GM21717 (cell line): ENCODE measurements around the gene PARS2.

Source experiments
- ATAC-seq: cut with Tn5 transposase; IDR thresholded peaks from one replicate; pipeline ENCODE4 v1.9.1; 2021; ENCODE audit warnings: mild to moderate bottlenecking, moderate library complexity; ENCODE audit not compliant: unreplicated experiment

PARS2 gene

DNA sequence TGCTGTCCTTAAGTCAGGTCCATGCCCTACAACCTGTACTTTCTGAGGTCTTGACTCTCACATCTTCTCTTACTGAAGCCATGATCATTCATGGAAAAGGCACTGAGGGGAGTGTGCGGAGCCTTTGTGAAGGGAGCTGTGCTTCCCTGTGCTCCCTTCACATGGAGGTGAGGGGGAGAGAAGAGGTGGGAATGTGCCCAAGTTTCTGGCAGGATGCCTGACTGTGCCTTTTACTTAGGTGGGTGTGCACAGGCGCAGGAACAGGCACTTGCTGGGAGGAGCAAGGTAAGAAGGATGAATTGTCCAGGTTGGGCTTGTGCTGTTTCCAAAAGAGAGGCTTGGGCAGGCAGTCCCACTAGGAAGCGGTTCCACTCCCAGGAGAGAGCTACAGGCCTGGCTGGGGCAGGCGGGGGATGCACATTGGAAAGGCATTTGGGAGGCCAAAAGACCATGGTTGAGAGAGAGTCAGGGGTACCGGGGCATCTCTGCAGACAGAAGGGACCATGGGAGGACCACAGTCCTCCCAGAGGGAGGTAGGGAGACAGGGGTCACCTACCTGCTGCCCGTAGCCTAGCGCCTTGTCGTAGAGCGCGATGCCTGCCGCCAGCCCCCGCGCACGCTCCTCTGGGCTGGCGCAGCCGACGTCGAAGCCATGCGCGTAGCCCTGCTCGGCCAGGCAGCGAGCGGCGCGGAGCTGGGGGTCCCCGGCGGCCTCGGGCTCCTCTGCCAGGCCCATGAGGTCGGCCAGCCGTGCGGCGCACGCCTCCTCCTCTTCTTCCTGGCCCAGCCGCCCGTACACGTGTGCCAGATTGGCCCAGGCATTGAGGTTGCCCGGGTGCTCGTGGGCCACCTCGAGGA, 35.9 kb upstream of the PARS2 start:
- no peak for ATAC-seq

DNA sequence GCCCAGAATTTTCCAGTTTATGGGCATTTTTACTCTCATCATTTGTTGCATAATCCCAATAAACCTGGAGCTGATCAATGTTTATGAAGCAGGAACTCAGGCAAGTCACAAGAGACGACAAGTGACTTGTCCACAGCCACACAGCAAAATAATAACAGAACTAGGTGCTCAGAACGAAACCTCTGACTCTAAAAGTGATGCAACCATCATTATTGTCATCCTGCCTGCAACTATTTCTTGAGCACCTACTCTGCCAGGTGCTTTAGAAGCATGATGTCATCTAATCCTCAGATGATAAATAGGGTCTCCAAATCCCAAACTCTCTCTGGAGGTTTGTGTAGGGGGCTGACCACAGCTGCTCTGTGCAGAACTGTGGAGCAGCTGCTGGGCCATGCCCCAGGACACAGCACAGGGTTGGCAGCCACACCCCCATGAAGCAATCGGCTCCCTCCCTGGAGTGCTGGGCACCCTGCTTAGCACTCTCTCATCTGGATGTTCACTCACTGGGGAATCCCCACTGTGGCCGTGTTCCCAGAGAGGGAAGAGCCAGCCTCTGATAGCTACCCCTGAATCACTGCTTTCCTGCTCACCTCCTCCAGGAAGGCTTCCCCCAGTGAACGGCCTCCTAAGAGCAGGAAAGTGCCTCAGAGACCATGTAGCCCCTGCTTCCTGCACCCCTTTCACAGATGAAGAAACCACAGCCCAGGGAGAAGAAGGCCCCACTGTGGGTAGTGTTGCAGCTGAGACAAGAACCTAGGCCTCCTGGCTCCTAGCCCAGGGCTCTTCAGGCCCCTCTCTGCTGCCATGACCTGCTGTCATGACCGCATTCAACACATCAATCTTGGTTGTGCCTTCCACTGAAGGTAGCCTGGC, 34.7 kb upstream of the PARS2 start:
- ATAC-seq = peak; percentile 63

DNA sequence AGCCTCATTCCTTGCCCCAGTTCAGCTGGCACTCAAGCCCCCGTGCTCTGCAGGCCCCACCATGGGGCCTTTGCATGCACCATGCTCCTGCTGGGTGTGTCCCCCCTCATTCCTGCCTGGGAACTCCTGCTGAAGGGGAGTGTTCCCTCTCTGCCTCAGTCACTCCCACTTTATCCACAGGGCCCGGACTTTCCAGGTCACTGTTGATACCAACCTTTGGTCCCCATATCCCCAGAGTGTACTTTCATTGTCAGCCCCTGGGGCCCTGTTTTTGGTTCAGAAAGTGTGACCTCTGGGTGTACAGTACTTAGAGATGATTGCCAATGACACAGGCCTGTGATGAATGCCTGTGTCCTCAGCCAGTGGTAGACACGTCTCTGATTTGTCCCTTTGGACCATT, 33.9 kb upstream of the PARS2 start:
- no peak for ATAC-seq

DNA sequence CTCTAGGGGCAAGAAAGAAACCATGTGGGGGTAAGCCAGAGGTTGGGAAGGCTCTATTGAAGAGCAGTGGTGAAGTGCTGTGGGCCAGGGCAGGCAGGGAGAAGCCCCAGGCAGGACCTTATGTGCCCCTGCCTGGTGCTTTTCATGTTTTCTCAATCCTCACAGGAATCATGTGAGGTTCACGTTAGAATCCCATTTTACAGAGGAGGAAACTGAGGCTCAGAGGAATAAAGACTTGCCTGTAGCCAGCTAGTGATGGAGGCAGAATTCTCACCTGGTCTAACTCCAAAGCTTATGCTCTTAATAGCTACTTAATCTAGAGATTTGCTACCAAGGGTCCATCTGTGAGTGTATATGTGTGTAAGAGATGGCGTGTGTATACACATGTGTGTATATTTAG, 32.6 kb upstream of the PARS2 start:
- ATAC-seq = no peak

DNA sequence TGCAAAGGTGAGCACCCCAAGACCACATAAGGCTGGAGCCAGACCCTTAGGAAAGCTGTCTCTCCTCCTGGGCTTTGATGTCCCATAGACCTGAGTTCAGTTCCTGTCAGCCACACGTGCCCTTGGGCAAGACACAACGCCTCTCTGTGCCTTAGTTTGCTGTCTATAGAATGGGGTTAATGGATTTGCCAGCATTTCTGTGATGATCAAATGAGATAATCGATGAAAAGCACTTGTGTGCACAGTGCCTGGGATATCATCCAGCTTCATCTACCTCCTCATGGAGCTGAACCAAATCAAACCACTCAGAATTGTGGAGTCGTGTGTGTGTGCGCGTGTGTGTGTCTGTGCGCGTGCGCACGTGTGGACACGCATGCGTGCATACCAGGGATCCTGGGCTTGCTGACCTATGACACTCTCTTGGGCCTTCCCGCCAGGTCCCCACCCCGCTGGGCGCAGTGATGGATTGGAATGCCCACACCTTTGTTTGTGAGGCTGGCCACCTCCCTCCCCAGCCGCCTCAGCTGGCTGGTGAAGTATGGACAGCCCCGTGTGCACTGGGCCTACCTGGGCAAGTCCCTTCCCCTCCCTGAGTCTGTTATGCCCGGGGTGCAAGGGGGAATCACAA, 31.6 kb upstream of the PARS2 start:
- no peak for ATAC-seq

DNA sequence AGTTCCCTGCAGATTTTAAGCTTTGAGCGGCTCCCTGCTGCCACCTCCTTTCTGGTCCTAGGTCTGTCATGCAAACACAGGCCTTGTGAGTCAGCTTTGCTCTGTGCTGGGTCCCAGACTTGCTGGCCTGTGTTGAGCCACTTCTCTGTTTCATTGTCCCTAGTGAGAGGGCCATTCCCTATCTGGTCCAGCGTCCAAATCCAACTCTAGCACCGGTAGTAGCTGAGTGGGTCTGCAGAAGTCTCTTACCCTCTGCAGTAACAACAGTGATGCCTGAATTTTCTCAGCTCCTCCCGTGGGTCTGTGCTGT, 31.0 kb upstream of the PARS2 start:
- no peak for ATAC-seq

DNA sequence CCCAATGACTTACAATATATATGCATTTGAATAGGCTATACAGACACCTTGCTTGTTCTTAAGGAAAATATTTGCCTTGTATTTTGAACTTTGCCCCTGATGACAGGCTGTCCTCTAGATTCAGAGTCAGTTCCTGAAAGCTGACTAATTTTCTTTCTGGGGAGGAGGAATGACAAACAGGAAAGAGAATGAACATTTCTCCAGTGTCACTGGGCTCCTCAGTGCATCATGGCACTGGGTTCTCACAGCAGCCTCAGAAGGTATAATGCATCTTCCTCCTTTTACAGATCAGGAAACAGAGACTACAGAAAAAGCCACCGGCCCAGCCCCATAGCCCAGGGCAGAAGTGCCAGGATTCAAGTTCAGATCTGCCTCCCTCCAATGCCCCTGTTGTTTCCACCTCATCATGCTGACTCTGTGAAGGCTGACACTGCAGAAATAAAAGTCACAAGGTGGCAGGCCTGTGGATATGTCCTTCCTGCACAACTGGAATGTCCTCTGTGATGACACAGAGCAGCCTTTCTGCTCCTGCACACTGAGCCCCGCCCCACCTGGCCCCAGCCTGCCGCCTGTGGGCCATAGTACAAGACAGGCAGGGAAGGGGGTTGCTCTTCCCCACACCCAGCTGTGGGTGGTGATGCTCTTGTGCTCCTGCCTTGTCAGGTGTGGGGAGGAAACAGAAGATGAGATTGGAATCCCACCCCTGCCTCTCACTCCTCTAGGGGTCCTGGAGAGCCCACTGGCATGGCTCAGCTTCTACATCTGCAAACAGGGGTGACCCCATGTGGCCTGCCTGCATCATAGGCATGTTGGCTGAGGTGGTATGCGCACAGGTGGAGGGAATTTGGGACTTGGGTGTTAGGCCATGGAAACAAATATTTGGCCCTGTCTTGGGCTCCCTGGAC, 30.4 kb upstream of the PARS2 start:
- ATAC-seq = no peak

DNA sequence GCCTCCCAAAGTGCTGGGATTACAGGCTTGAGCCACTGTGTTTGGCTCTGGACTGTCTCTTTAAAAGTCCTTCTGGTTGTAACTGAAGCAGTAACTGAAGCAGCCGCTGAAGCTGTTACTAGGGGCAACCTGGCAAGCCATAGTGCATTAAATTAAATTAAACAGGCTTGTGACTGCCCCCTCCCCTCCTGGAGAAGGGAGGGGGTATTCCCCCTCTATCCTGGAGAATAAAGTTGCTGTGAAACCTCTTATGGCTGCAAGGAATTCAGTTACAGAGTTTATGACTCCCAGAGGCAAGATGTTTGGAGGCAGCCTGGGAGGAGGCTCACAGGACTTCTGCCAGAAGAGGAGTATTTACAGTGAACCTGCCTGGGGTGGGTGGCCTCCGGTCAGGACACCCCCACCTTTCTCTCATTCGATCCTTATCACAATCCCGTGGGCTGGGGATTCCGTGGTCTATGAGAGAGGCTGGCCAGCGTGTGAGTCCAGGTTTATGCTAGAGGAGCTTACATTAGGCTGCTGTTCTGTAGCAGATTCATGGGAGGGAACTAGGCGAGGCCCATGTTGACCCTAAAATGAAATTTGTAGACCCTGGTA, 28.5 kb upstream of the PARS2 start:
- ATAC-seq = no peak

DNA sequence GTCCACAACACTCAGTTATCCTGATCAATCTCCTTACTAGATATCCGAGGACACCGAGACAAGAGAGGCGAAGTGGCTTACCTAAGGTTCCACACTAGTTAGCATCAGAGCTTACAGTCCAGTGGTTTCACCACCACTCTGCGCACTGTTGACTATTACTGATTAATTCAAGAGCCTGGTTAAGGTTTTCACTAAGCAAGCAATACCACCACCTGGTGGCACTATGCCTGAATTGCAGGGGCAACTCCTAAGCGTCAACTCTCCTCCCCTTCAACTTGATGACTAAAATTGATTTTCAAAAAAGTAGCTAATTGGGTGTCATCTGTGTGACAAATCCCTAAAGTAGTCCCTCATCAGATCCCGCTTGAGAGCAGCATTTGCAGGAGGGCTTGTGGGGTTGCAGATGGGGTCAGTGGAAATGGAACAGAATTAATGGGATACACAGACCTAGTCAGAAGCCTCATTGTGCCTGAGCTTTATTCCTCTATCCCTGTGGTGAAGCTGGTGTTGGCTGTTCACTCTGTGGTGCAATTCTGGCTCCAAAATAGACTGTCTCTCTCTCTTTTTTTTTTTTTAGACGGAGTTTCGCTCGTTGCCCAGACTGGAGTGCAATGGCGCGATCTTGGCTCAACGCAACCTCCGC, 27.7 kb upstream of the PARS2 start:
- ATAC-seq = no peak

DNA sequence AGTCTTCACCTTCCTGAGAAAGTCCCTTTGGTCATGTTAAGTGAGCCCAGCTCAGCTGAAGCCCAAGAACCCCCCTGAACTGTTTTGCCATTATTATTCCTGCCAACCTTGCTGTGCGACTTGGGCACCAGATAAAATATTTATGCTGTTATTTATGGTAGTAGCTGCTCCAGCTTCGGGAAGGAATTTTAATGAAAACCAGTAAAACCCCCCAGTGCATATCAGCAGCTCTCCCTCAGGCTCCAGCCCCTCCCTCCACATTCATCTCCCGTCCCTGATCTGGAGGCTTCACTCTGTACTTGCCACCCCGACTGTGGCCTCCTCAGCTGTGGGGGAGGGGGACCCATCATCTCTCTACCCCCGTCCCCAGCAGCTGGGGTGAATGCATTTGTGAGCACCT, 24.1 kb upstream of the PARS2 start:
- no peak for ATAC-seq

DNA sequence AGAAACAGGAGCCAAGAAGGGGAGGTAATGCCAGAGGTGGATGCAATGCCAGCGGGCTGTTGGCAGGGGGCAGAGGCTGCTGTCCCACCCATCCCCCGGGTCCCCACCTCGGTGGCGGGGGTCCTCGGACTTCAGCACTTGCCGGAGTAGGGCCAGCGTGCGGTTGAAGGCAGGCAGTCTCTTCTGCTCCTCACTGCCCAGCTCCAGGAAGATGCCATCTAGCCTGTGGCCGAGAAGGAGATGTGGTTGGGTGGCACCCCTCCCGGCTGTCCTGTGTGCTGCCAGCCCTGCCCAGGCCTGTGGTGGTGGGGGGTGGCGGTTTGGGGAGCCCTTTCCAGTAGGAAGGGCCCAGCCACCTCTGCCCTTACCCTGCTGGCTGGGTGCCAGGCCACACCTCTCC, 23.3 kb upstream of the PARS2 start:
- ATAC-seq = no peak

DNA sequence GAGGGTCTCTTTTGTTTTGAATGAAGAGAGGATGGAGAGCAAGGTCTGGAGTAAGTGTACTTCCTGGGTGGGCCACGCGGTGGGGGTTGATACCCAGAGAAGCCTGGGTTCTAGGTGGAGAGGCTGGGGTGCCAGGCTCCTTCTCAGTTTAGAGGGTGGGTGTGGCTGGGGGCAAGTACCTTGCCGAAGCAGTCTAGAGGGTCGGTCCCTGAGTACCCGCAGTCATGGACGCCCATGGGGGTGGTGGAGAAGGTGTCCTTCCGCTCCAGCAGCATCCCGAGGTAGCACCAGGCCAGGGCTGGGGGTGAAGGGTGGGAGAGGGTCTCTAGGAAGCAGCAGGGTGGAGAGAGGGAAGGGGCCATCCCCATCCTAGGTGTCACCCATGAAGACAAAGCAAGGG, 22.5 kb upstream of the PARS2 start:
- ATAC-seq = no peak

DNA sequence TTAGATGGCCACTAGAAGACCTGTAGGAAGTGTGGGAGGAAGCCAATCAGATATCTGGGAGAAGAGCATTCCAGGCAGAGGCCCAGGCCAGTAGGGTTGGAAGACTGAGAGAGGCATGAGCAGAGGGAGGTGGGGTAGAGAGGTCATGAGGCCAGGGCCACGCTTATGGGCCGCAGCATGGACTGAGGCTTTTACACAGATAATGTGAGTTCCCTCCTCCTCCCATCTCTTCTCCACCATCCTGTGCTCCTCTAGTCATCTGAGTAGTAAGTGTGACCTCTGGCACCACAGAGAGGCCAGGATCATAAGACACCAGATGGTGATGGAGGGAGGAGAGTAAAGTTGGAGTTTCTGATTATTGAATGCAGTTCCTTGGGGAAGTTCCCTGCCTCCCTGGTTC, 19.7 kb upstream of the PARS2 start:
- no peak for ATAC-seq

DNA sequence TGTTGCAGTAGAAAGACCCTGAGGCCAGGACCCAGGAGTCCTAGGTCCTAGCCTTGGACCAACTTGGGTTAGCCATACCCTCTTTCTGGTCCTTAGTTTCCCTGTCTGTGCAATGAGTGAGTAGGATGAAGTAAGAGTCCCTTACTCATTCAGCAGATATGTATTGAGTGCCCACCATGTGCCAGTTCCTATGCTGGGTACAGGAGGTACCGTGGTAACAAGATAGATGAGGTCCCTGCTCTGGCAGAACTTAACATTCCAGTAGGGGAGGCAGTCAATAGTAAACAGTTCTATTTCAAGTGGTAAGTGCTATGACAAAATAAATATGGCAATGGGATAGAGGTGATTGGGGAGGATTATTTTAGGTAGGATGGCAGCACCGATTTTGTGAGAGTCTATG, 18.3 kb upstream of the PARS2 start:
- ATAC-seq = no peak

DNA sequence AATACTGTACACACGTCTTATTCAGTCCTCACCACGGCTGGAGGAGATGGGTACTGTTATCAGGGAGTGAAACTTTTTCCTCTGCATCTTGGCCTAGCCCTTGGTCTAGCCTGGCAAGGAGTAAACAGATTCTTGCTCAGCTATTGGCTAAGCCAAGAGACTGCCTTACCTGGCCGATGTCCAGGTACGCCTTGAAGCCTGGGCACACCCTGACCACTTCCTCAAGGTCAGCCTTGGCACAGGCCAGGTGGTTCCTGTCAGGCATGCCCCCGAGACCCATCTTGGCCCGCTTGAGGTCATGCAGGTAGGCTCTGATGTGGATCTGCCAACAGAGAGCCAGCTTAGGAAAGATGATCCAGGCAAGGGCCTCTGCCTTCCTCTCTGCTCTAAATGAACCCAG, 17.8 kb upstream of the PARS2 start:
- no peak for ATAC-seq

DNA sequence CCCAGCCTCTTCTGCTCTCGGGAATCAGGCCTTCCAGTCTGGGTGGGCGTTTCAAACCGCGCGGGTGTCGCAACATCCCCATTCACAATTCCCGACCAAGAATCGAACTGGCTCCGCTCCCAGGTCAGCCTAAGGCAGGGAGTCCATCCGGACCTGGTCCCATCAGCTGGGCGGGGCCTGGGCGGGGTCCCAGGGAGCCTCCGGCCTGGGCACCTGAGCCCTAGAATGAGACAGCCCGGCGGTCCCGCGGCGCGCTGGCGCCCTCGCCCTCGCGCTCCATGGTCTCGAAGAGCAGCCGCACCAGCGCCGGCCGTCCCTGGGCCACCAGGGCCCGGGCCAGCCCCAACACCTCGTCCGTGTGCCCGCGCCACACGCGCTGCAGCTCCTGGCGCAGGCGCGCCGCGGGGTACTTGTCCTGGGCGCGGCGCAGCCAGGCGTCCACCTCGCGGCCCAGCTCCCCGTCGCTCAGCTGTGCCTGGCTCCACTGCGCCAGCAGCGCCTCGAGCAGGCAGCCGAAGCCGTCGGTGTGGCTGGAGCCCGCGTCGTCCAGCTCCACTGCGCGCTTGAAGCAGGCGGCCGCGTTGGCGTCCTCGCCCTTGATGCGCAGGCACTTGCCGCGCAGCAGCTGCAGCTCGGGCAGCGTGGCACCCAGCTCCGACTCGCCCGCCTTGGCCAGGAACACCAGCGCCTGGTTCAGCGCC, 16.9 kb upstream of the PARS2 start:
- no peak for ATAC-seq

DNA sequence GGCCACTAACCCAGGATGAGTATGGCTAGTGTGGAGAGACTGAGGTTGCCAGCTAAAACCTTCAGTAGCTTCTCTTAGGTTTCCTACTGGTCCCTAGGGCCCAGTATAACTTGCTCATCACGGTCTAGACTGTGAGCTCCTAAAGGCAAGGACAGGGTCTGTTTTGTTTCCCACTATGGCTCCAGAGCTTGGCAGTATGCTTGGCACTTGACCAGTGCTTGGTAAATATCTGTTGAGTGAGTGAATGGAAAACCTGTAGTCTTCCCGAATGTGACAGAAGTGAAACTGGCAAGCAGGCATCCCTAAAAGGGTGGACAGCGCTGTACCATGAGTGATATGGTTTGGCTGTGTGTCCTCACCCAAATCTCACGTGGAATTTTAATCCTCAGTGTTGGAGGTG, 13.1 kb upstream of the PARS2 start:
- ATAC-seq = no peak

DNA sequence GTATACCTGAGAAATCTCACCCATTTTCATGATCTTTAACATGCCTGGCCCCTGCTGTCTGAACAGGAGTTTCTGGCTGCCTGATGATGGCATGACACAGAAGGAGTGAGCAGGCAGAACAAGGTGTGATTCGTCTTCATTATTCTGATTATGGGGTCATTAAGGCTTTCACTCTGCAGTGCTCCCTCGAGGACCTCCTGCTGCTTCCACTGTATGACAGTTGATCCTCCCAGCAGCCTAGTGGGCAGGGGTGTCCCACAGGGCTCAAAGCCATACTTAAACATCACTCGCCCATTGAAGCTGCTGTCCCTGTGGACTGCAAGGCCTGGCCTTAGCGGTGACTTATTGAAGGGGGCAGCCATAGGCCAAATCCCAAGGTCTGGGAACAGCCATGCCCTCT, 12.7 kb upstream of the PARS2 start:
- ATAC-seq = no peak
